GM06990 (cell line): ENCODE measurements around the gene LITAF.
A peak's percentile ranks its signal among the peaks of the same experiment; 100 is the strongest.

ENCODE experiments used
- DNase-seq: peaks from one replicate; pipeline ENCODE4 v3.0.0-alpha.2; 2011; ENCODE audit not compliant: insufficient read length; ENCODE audit errors: extremely low read depth
- H3K27me3 ChIP-seq: replicated peaks from 2 replicates; pipeline ENCODE4 v1.6.0; 2011; ENCODE audit warnings: low read length; ENCODE audit not compliant: control insufficient read depth, insufficient read depth
- H3K36me3 ChIP-seq: 2 replicates; pipeline ENCODE4 v1.5.1; 2011; ENCODE audit warnings: low read length; ENCODE audit not compliant: control insufficient read depth, insufficient read depth
- H3K4me3 ChIP-seq: replicated peaks from 2 replicates; pipeline ENCODE4 v1.5.1; 2011; ENCODE audit warnings: low read depth, mild to moderate bottlenecking, control low read depth, low read length
- CTCF ChIP-seq: IDR thresholded peaks from 2 replicates; pipeline ENCODE4 v1.5.1; 2011; ENCODE audit warnings: low read length, control low read depth, mild to moderate bottlenecking, inconsistent platforms; ENCODE audit not compliant: insufficient read depth, poor library complexity, severe bottlenecking

The LITAF gene

GRCh38 chr16:11624636-11625607 lies 38.2 kb upstream of the LITAF start:
- no peak for DNase-seq
- no peak for TF ChIP-seq CTCF
- H3K4me3 ChIP-seq: no peak overlapping the region

GRCh38 chr16:11624205-11624604 lies 37.5 kb upstream of the LITAF start:
- Histone ChIP-seq H3K36me3 (no peaks in the 10 kb centered on the region), H3K27me3 (no peaks in the 10 kb centered on the region), H3K4me3 (no peak overlapping the region)
- DNase-seq: no peak
- no peak for TF ChIP-seq CTCF

More at GRCh38 chr16:11624636-11625607, 38.2 kb upstream of the LITAF start:
- no peaks in the 10 kb centered on the region for H3K36me3 ChIP-seq
- no peaks in the 10 kb centered on the region for H3K27me3 ChIP-seq

GRCh38 chr16:11621920-11622651 lies 35.4 kb upstream of the LITAF start:
- DNase-seq: peak; percentile 61
- no peaks in the 10 kb centered on the region for H3K36me3 ChIP-seq
- TF ChIP-seq CTCF: no peak
- H3K4me3 ChIP-seq: peak overlapping the region; percentile 25
- no peaks in the 10 kb centered on the region for H3K27me3 ChIP-seq

- DNase-seq: no peak
- Histone ChIP-seq H3K27me3 (no peaks in the 10 kb centered on the region), H3K36me3 (no peaks in the 10 kb centered on the region), H3K4me3 (peak overlapping the region; percentile 25)
- TF ChIP-seq CTCF: no peak
These were observed 34.8 kb upstream of the LITAF start for GRCh38 chr16:11621539-11621919.

GRCh38 chr16:11620243-11621003 lies 33.7 kb upstream of the LITAF start:
- no peak overlapping the region for H3K4me3 ChIP-seq
- H3K27me3 ChIP-seq: no peaks in the 10 kb centered on the region
- no peaks in the 10 kb centered on the region for H3K36me3 ChIP-seq
- TF ChIP-seq CTCF: no peak
- no peak for DNase-seq
